Type B pancreatic cell (in vitro differentiated cells): Measurements from ENCODE around the gene HAND1. TPM values are rescaled to one million over a fixed set of nuclear protein-coding genes. Genes with fewer than 3 reads are reported as not detected.

Experiments
- DNase-seq: peaks from one replicate; pipeline ENCODE4 v3.0.0; 2021; ENCODE audit warnings: mixed read lengths; ENCODE audit not compliant: unreplicated experiment; ENCODE audit errors: extremely low spot score
- H3K27ac Mint-ChIP-seq: 2 replicates; pipeline ENCODE4 v1.8.0; 2021; ENCODE audit warnings: mild to moderate bottlenecking, mixed read lengths
- H3K27me3 Mint-ChIP-seq: 2 replicates; pipeline ENCODE4 v1.8.0; 2021; ENCODE audit warnings: mixed read lengths
- H3K36me3 Mint-ChIP-seq: 2 replicates; pipeline ENCODE4 v1.8.0; 2021; ENCODE audit warnings: mixed read lengths
- H3K4me1 Mint-ChIP-seq: one replicate; pipeline ENCODE4 v1.8.0; 2021; ENCODE audit warnings: mixed read lengths; ENCODE audit not compliant: unreplicated experiment
- H3K4me3 Mint-ChIP-seq: 2 replicates; pipeline ENCODE4 v1.8.0; 2021; ENCODE audit warnings: mild to moderate bottlenecking, mixed read lengths
- H3K9me3 Mint-ChIP-seq: 2 replicates; pipeline ENCODE4 v1.8.0; 2021; ENCODE audit warnings: mixed read lengths
- CTCF ChIP-seq: fragments of 200-600 bp; sonication (generic); conservative IDR thresholded peaks from 2 replicates; pipeline ENCODE4 v1.5.0; 2021; ENCODE audit warnings: antibody characterized with exemption, mild to moderate bottlenecking
- total RNA-seq: library from RNA; stranded (reverse); gene quantifications from 2 replicates; pipeline ENCODE4 v1.2.1, GENCODE V29; 2021; ENCODE audit warnings: low replicate concordance

The HAND1 gene
- total RNA-seq, 1 donor from 2014 or later: 2.4 TPM

- no peak for TF ChIP-seq CTCF
- no peak overlapping the region for H3K4me3 Mint-ChIP-seq
- H3K27ac Mint-ChIP-seq: no peak overlapping the region
- no peak for DNase-seq
- H3K27me3 Mint-ChIP-seq: peaks cover 78% of the 10 kb centered on the region
- H3K4me1 Mint-ChIP-seq: no peaks in the 10 kb centered on the region
- H3K9me3 Mint-ChIP-seq: no peaks in the 10 kb centered on the region
- no peaks in the 10 kb centered on the region for H3K36me3 Mint-ChIP-seq
These were observed 16.0 kb upstream of the HAND1 start for GRCh38 chr5:154494036-154494435.

- peaks cover 76% of the 10 kb centered on the region for H3K27me3 Mint-ChIP-seq
- DNase-seq: no peak
- H3K4me1 Mint-ChIP-seq: no peaks in the 10 kb centered on the region
- no peaks in the 10 kb centered on the region for H3K9me3 Mint-ChIP-seq
- TF ChIP-seq CTCF: no peak
- H3K27ac Mint-ChIP-seq: no peak overlapping the region
- H3K4me3 Mint-ChIP-seq: no peak overlapping the region
- no peaks in the 10 kb centered on the region for H3K36me3 Mint-ChIP-seq
These were observed 15.2 kb upstream of the HAND1 start for GRCh38 chr5:154493274-154493673.

GRCh38 chr5:154491941-154492340 lies 13.9 kb upstream of the HAND1 start:
- Mint-ChIP-seq H3K4me1 (peaks cover 6% of the 10 kb centered on the region), H3K36me3 (no peaks in the 10 kb centered on the region), H3K27me3 (peaks cover 85% of the 10 kb centered on the region), H3K9me3 (no peaks in the 10 kb centered on the region), H3K27ac (no peak overlapping the region), H3K4me3 (no peak overlapping the region)
- TF ChIP-seq CTCF: no peak
- DNase-seq: no peak

GRCh38 chr5:154487541-154487940 lies 9.5 kb upstream of the HAND1 start:
- Mint-ChIP-seq H3K9me3 (no peaks in the 10 kb centered on the region), H3K4me1 (peaks cover 48% of the 10 kb centered on the region), H3K36me3 (no peaks in the 10 kb centered on the region), H3K4me3 (no peak overlapping the region), H3K27me3 (peaks cover 89% of the 10 kb centered on the region), H3K27ac (no peak overlapping the region)
- DNase-seq: no peak
- no peak for TF ChIP-seq CTCF

- Mint-ChIP-seq H3K27me3 (peaks cover 90% of the 10 kb centered on the region), H3K36me3 (no peaks in the 10 kb centered on the region), H3K4me1 (peaks cover 48% of the 10 kb centered on the region), H3K27ac (no peak overlapping the region), H3K9me3 (no peaks in the 10 kb centered on the region), H3K4me3 (peak overlapping the region; percentile 39)
- TF ChIP-seq CTCF: no peak
- no peak for DNase-seq
These were observed 8.4 kb upstream of the HAND1 start for GRCh38 chr5:154486427-154486866.

GRCh38 chr5:154485850-154486426 lies 7.9 kb upstream of the HAND1 start:
- Mint-ChIP-seq H3K36me3 (no peaks in the 10 kb centered on the region), H3K27ac (no peak overlapping the region), H3K9me3 (no peaks in the 10 kb centered on the region), H3K27me3 (peaks cover 90% of the 10 kb centered on the region), H3K4me1 (peaks cover 48% of the 10 kb centered on the region), H3K4me3 (peak overlapping the region; percentile 39)
- no peak for DNase-seq
- no peak for TF ChIP-seq CTCF
